NCI-H774 (cell line): ENCODE results near the gene HORMAD2.

Experiments
- DNase-seq: peaks from one replicate; lab custom pipeline; 2025; lab: John Stamatoyannopoulos, UW

Gene HORMAD2

DNA sequence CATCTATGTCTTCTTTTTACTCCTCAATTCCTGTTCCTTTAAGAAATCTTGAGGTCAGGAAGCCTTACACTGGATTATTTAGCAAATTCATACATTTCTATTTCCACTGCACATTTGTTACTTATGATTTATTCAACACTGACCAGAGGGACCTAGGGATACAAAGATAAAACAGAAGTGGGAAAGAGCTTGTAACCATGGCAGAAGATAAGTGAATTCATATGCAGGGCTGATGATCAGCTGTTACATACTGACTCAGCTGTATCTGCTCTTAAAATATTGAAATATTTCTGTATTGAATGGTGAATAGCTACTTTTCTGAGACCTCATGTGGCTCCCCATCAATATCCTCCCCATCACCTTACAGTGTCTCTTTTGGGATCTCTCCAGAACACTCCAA is 25.2 kb downstream of the HORMAD2 start:
- DNase-seq, result no peak

- no peak for DNase-seq
Measured at GRCh38 chr22:30113494-30113893, 33.2 kb downstream of the HORMAD2 start.

DNA sequence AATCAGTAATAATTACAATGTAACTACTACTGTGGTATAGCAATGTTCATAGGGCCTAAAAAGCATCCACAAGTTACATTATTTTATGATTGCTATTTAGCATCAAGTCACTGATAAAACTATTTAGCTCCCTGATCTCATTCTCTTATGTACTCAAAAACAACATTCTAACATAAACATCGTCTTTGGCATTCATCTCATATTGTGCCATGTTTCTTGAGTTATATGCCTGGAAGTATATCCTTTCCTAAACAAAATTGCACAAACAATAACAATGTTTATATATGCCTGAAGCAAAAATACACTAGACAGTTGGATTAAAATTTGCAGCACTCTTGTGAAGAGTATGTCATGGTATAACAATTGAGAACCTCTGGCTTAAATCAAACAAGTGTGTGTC is 34.1 kb downstream of the HORMAD2 start:
- DNase-seq, result no peak

DNA sequence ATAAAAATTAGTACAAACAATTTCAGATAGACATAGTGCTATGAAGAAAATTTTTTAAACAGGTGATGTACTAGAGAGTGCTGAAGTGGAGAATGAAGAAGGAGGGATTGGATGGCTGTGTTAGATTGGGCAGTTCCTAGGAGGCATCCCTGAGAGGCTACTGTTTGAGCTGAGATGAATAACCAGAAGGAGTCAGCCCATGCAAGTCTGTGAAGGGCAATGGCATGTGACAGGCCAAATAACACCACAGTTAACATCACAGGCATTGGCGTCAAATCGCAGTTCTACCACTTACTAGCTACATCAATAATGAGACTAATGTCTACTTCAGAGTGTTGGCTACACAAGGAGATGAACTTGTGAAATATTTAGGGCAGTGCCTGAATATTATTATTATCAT is 35.4 kb downstream of the HORMAD2 start:
- DNase-seq, result no peak

GRCh38 chr22:30116362-30117117 is 36.3 kb downstream of the HORMAD2 start:
- DNase-seq, result no peak

- no peak for DNase-seq
Measured at GRCh38 chr22:30117256-30117655, 37.0 kb downstream of the HORMAD2 start.

DNA sequence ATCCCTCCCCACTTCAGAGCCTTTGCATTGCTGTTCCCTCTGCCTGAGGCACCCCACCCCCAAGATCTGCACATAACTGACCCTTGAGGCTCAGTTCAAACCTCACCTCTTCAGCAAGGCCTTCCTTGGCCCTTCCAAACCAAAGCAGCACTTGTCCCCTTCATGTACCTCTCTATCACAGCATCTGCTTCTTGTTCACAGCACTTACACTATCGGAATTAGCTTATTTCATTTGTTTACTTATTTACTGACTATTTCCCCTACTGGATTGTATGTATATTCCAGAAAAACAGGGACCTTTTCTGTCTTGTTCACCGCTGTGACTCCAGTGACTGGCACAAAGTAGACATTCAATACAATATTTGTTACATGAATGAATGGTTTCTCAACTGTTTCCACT is 38.0 kb downstream of the HORMAD2 start:
- DNase-seq, result no peak

DNA sequence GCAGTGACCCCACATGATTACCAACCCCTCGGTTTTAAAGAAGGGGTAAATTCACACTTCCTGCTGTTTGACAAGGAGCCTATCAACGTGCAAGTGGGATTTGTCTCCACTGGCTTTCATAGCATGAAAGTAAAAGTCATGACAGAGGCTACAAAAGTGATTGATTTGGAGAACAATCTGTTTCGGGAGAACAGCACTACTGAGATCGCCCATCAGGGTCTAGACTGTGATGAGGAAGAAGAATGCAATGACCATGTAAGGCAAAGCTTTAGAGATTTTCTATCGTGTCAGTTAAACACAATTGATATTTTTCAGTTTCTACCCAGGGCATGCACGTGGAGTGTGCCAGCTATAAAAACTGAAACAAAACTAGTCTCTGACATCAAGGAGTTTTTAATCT is 41.7 kb downstream of the HORMAD2 start:
- no peak for DNase-seq

DNA sequence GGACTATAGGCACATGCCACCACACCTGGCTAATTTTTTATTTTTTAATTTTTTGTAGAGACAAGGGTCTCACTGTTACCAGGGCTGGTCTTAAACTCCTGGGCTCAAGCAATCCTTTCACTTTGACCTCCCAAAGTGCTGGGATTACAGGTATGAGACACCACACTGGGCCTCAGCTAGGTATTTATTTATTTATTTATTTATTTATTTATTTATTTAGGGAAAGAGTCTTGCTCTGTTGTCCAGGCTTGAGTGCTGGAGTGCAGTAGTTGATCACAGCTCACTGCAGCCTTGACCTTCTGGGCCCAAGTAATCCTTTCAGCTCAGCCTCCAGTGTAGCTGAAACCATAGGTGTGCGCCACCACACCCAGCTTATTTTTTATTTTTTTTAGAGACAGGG is 43.2 kb downstream of the HORMAD2 start:
- no peak for DNase-seq

DNA sequence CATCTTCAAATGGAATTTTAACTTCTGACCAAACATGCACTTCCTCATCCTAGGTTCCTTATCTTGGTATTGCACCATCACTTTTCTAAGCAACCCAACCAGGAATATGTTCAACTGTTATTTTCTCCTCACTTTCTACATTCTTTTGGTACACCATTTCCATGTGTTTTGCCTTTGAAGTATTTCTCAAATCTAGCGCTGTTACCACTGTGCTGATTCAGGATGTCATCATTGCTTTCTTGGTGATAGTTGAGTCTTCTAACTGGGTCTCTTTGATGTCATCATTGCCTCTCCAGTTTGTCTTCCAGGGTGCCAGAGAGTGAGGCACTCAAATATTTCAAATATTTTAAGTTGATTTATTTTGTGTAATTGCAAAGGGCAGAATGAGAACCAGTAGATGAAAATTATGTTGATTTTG is 47.5 kb downstream of the HORMAD2 start:
- no peak for DNase-seq

- no peak for DNase-seq
Measured at GRCh38 chr22:30128511-30128910, 48.2 kb downstream of the HORMAD2 start.

GRCh38 chr22:30129636-30130035 is 49.4 kb downstream of the HORMAD2 start:
- DNase-seq, result no peak

- DNase-seq, result no peak
Measured at GRCh38 chr22:30132290-30132996, 52.2 kb downstream of the HORMAD2 start.

GRCh38 chr22:30140414-30140813 is 60.1 kb downstream of the HORMAD2 start:
- DNase-seq, result no peak

DNA sequence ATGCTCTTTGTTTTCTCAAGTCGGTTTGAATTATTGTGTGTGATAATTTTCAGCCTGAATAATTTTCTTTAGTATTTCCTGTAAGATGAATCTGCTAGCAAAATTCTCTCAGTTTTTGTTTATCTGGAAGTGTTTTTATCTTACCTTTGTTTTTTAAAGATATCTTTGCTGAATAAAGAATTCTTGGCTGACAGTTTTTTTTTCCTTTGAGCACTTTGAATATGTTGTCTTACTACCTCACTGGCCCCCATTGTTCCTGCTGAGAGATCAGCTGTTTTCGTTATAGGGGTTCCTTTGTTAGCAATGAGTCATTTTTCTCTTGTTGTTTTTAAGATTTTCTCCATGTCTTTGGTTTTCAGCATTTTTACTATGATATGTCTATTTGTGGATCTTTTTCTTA is 63.0 kb downstream of the HORMAD2 start:
- DNase-seq, result no peak

GRCh38 chr22:30144391-30144790 is 64.1 kb downstream of the HORMAD2 start:
- DNase-seq, result no peak

GRCh38 chr22:30150212-30150611 is 69.9 kb downstream of the HORMAD2 start:
- DNase-seq, result no peak

DNA sequence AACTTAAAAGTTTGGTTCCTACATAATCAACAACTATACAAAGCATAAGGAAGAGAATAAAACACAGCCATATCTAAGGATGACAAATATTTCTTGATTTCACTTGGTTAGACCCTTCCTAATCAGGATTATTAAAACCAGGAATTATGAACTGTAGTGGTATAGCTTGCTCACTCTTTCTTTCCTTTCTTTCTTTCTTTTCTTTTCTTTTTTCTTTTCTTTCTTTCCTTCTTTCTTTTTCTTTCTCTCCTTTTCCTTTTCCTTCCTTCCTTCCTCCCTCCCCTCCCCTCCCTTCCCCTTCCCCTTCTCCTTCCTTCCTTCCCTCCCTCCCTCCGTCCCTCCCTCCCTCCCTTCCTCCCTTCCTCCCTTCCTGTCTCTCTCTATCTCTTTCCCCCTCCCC is 78.0 kb downstream of the HORMAD2 start:
- DNase-seq, result no peak

GRCh38 chr22:30158744-30159500 is 78.7 kb downstream of the HORMAD2 start:
- DNase-seq, result no peak

GRCh38 chr22:30159561-30160353 is 79.5 kb downstream of the HORMAD2 start:
- no peak for DNase-seq

GRCh38 chr22:30161051-30161469 is 80.8 kb downstream of the HORMAD2 start:
- no peak for DNase-seq

- DNase-seq, result no peak
Measured at GRCh38 chr22:30167296-30167695, 87.0 kb downstream of the HORMAD2 start.
